Inferior parietal cortex (tissue), 1 donor: ENCODE measurements around the gene ADGB.
"Not testable (repeated sequence)": the region's sequence is repeated elsewhere in the genome, so short reads cannot be mapped to it uniquely, and the experiment has no call there.

Source experiments
- DNase-seq: peaks from one replicate; pipeline ENCODE4 v3.0.0-alpha.2; 2016; ENCODE audit errors: extremely low spot score

Gene ADGB

DNA sequence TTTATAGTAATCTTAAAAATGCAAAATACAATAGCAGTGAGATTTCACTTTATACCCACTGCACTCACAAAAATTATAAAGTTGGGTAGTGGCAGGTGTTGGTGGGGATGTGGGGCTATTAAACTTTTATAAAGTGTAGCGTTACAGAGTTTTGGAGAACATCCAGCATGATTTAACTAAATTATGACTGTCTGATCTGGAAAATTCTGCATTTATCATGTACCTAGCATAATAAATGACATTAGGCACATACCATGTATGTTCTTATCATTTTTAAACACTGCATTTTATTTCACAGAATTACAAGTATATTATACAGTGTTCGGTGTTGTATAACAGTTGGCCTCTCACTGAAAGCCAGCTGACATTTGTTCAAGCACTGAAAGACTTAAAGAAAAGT lies 169.9 kb downstream of the ADGB start:
- no peak for DNase-seq

DNA sequence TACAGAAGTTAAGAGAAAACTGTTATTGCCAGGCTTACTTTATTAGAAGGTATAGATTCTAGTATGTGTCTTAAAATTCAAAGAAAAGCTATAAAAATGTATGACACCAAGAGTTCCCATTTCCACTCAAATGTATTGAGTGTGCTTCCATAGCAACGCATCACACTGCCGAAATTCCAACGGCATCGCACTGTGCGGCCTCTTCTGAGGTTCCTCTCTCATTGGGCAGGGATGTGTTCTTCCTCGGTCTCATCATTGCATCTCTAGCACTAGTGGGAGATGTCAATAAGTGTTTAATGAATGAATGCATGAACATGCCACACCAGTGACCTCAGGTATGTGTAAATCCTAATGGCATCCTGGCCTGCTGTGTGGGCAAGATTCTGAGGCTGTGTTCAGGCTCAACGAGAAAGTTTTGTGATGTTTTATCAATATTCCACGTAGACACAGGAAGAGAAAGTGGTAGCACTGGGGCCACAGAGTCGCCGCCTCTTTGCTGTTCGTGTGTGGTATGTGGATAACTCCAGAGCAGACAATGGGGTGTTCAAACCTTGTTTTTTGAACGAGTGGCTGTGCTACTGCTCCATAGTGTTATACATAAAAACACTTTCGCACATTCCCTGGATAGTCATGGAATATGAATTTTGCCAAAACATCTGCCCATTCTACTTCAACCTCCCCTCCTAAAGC lies 171.6 kb downstream of the ADGB start:
- DNase-seq = no peak

DNA sequence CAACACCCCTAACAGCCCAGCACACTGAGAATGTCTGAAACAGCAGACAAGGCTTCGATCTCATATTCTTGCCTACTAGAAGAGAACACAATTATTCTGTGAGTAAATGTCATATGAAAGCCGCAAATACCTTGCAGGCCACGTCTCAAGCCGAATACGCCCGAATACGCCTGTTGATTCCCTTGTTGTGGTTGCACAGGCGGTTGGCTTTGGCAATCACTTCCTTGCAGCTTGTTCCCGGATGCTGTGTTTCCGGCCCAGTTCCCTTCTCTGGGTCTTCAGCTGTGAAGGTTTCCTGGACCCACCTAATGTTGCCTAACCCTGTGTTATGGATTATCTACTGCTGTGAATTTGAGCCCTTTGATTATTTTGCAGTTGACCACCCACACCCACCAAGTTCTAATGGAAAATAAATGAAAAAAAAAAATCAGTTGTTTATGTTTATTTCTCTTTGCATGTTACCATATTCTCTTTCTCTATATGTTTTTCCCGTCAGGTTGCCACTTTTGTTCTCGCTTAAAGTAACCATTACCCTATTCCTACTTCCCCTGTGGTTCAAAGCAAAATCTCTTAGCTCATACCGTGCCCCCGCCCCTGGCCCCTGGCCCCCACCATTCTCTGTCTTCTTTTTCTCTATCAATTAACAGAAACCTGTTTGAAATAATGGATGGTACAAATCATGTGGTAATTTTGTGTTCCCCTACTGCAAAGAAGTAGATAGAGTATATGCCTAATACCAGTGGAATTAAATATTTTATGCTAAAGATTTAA lies 172.4 kb downstream of the ADGB start:
- no peak for DNase-seq

DNA sequence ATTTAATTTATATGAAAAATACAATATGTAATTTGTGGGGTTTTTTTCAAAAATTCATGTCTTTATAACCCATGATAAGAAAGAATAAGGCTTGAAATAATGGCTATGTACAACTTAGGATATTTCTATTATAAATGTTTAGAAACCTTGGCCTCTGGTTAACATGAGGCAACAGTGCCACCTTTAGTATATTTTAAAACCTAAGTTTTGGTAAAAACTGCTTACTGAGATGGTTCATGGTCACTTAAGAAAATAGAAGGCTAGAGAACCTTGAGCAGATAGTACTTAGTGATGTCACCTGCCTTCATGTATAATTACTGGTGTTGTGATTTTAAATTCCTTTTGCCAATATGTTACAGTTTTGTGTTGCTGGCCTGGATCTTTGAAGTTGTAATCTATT lies 176.4 kb downstream of the ADGB start:
- no peak for DNase-seq

DNA sequence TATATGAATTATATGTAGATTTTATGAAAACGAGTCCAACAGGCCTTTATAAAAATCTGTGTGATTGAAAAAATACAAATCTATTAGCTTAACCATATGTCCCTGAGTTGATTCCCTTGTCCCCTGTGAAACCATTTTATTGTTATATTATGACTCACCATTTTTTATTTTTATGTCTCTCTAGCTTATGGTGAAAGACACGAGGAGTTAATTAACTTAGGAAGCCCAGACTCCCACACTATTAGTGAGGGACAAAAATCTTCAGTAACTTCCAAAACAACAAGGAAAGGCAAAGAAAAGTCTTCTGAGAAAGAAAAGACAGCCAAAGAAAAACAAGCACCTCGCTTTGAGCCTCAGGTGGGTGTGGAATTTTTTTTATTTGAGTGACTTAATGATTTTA lies 183.1 kb downstream of the ADGB start:
- no peak for DNase-seq

DNA sequence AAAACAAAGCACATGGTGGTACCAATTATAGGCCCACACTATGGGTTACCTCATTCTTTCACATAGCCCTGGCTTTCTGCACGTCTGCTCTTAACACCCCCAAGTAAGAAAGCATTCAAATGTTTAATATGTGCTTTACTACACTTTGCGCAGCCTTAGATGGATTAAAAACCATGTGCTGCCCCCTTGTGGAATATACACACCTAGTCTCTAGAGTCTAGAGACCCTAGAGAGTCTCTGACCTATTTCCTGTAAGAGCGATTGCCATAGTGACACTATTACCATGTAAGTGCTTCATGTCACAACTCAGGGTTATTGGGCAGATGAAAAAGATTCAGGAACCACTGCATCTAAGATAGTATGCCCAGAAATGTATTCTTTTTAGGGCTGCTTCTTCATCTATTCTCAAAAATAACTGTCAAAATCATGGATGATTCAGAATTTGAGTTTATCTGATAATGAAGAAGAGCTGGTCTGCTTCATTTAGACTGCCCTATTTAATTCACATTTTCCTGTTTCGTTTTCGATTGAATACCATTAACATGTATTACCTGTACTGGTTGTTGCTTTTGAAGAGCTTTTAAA lies 186.3 kb downstream of the ADGB start:
- peak; percentile 45 for DNase-seq

DNA sequence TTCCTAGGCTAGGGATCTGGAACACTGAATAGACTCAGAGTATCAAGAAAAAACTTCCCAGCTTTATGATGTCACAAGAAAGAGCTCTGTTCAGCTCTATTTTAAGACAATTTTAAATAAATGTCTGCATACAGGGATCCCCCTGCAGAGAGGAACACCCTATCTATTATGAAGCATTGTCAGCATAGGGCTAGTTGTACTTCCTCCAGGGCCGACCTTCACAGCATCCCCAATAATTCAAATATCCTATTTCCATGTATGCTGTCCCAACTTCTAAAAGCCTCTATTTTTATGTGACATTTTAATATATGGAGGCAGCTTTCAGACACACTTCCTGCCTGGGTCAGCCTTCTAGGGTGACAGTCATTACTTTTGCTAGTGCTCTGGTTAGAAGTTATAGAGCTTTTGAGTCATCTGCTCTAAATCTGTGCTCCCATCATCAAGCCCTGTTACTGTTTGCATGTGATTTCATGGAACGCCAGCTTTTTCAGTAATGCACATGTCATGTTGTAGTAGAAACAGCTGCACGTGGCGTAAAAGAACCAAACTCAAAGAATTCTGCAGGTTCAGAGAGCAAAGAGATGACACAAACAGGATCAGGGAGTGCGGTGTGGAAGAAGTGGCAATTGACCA lies 189.2 kb downstream of the ADGB start:
- DNase-seq = no peak

DNA sequence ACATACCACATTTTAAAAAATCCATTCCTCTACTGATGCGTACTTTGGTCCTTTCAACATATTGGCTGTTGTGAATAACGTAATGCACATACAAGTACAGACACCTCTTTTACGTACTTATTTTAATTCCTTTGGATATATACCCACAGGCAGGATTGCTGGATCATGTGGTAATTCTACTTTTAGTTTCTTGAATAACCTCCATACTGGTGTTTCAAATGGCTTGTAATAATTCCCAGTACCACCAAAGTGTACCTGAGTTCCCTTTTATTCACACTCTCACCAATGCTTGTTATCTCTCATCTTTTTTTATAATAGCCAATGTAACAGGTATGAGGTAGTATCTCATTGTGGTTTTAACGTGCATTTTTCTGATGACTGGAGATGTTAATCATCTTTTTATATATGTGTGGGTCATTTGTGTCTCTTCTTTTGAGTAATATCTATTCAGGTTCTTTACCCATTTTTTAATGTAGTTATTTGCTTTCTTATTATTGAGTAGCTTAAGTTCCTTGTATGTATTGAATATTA lies 191.9 kb downstream of the ADGB start:
- no peak for DNase-seq

DNA sequence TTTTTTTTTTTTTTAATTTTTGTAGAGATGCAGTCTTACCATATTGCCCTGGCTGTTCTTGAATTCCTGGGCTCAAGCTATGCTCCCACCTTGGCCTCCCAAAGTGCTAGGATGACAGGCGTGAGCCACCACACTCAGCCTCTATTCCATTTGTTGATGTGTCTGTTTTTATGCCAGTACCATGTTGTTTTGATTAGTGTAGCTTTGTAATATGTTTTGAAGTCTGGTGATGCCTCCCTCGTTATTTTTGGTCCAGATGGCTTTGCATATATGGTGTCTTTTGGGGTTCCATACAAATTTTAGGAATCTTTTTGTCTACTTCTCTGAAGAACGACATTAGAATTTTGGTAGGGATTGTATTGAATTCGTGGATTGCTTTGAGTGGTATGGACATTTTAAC lies 193.2 kb downstream of the ADGB start:
- no peak for DNase-seq

DNA sequence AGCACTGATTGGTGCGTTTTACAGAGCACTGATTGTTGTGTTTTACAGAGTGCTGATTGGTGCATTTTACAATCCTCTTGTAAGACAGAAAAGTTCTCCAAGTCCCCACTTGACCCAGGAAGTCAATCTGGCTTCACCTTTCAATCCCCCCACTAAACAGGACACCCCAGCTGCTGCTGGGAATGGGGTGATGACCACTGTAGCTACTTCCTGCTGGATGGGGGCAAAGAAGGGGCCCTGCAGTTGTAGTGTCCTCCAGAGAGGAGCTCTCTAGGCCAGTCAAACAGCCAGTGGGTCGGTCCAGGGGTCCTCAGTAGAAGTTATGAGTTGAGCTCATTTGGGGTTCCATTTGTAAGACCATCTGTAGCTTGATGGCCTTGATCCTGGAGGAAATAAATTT lies 194.4 kb downstream of the ADGB start:
- DNase-seq = not testable (repeated sequence)

DNA sequence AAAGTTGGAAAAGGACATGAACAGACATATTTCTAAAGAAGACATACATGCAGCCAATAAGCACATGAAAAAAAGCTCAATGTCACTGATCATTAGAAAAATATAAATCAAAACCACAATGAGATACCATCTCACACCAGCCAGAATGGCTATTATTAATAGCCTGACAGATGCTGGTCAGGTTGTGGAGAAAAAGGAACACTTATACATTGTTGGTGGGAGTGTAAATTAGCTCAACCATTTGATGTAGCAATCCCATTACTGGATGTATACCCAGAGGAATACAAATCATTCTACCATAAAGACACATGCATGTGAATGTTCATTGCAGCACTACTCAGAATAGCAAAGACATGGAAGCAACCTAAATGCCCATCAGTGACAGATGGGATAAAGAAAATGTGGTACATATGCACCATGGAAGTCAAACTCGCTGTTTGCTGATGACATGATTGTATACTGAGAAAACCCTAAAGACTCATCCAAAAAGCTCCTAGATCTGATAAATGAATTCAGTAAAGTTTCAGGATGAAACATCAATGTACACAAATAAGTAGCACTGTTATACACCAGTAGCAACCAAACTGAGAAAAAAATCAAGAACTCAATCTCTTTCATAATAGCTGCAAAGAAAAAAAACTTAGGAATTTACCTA lies 196.8 kb downstream of the ADGB start:
- DNase-seq = no peak

DNA sequence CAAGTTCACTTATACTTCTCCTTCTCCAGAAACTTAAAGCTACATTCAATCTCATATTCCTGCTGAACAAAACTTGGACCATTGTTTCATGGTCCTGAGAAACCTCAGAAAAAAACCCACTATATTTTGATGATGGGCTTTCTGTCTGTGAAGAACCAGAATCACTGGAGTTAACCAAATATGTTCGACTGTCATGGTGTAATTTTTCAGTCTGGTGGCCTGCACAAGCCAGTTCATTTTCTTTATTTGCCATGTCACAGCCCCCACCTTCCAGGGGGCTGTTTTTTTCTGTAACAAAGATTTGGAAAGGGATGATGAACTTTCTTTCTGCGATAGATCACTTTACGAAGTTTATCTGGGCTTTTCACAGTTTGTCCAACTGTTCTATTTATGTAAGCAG lies 204.4 kb downstream of the ADGB start:
- not testable (repeated sequence) for DNase-seq

DNA sequence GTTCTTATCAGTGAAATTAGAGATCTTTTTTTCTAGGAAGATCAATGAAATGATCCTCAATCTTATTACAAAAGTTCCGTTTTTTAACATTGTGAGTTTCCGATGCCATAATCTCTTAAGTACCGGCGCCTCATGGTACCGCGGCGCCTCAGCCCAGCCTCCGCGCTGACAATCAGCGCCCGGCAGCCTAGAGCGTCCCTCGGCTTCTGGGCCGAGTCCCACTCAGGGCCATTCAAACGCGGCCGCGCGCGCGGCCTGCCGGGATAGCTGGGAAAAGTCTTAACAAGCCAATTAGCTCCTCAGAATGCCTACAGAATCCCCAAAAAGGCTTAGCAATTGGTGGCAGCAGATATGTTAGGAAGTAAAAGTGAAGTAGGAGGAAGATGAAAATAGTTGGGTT lies 204.8 kb downstream of the ADGB start:
- DNase-seq = peak; percentile 8

DNA sequence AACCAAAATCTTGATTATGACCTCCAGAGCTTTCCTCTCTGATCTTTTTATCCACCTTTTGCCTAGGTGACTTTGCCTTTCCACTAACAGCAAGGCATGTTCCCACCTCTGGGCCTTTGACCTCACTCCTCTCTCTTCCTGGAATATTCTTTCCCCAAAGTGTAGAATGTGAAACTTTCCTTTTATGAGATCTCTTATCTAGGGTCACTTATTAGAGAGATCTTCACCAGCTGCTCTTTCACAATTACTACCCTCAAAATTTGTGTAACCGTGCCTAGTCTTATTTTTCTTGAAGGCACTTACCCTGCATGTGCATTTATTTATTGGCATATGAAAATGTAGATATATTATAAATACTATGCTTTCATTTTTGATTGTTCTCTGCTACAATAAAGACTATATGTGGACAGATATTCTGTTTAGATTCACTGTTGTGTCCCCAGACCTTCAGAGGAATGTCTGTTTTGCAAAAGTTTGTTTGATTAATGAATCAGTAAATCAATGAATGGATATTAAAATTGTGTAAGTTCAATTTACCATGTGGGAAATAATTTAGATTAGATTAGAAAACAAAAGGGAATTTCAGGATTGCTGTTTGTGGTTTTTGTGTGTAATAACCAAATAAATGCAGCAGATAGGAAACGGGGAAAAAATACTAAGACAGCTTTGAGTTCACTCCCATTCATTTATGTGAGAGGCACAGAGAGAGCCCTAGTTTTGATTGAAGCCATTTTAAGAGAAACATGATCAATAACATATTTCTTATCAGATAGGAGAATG lies 207.0 kb downstream of the ADGB start:
- no peak for DNase-seq

DNA sequence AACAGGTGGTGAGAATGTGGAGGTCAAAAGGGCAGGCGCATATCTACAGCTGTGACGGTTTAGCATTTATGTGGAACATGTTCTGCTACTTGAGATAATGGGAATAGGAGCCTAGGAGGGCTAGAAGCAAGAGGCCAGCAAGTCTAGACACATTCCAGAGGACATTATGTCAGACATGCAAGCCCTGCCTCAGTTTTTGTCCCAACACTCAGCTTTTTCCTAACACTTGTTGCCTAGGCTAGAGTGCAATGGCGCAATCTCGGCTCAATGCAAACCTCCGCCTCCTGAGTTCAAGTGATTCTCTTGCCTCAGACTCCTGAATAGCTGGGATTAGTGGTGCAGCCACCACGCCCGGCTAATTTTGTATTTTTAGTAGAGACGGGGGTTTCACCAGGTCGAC lies 210.2 kb downstream of the ADGB start:
- not testable (repeated sequence) for DNase-seq

DNA sequence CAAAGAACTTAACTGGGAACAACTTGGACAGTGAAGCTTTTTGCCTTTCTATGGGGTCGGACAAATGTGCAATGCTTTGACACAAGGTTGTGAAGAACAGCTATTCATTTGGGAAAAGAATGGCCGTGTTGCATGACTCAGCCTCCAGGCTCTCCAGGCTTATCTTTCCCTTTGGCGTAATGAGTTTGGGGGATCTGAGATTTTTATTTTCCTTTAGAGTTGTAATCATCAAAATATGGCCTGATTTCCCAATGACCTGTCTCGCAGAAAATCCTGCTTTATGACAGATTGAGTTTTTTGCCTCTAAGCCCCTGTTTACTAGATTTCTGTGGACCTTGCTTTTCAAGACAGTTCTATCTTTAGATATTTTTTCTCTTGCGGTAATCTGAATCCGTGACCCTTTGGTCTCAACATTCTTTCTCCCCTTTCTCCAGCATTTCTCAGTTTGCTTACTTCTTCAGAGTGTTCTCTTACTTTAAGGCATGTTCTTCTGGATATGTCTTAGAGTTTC lies 214.1 kb downstream of the ADGB start:
- not testable (repeated sequence) for DNase-seq

DNA sequence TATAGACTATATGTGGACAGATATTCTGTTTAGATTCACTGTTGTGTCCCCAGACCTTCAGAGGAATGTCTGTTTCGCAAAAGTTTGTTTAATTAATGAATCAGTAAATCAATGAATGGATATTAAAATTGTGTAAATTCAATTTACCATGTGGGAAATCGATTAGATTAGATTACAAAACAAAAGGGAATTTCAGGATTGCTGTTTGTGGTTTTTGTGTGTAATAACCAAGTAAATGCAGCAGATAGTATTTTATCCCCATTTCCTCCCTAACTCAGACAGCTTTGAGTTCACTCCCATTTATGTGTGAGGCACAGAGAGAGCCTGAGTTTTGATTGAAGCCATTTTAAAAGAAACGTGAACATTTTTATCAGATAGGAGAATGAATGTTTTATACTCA lies 214.8 kb downstream of the ADGB start:
- DNase-seq = no peak

DNA sequence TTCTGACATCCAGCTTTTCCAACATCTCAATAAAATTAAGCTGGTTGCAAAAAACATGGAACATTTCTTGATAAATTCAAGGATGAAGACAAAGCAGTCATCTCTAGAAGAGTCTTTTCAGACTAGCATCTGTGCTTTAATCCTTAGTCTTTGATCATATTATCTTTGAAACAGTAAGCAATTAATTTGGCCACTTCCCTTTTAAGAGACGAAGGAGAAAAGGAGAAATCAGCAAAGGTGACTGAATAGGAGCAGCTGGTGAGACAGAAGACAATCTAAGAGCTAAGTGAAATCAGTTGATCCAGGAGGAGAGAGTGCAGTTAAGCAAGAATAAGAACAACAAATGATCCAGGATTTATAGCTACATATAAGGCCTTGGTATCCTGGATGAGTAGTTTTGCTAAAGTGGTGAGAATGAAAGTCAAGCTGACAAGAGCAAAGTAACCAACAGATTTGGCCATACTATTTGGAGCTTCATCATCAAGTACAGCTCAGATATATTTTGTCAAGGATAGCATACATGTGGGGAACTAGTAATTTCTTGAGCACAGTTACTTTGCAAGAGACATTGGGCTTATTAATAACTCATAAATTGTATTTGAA lies 215.5 kb downstream of the ADGB start:
- DNase-seq = no peak

DNA sequence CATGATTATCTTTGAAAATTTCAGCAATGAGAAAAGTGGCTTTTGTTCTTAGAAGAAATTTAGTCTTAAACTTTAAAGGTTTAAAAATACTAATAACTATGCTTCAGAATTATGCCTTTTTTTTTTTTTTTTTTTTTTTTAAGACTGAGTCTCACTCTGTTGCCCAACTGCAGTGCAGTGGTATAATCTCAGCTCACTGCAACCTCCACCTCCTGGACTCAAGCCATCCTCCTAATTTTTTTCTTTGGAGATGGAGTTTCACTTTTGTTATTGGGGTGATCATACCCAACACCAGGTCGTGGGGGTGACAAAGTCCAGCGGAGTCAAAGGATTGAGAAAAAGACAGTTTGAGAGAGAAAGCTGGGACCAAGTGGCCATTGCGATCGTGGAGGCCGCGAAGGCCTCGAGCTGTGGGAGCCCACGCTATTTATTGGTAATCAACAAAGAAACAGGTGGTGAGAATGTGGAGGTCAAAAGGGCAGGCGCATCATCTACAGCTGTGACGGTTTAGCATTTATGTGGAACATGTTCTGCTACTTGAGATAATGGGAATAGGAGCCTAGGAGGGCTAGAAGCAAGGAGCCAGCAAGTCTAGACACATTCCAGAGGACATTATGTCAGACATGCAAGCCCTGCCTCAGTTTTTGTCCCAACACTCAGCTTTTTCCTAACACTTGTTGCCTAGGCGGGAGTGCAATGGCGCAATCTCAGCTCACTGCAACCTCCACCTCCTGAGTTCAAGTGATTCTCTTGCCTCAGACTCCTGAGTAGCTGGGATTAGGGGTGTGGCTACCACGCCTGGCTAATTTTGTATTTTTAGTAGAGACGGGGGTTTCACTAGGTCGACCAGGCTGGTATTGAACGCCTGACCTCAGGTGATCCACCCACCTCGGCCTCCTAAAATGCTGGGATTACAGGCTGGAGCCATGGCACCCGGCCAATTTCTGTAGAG lies 217.0 kb downstream of the ADGB start:
- DNase-seq = not testable (repeated sequence)
